GM23248 (cell line): ENCODE data around the gene THBS2. TPM values are rescaled to one million over a fixed set of nuclear protein-coding genes. Genes with fewer than 3 reads are reported as not detected.

Experiments used
- DNase-seq: peaks from one replicate; pipeline ENCODE4 v3.0.0-alpha.2; 2015
- H2AFZ ChIP-seq: fragments of 200-600 bp; sonication (generic); 2 replicates; pipeline ENCODE4 v1.6.1; 2016; ENCODE audit warnings: antibody characterized with exemption
- H3F3A ChIP-seq: fragments of 200-600 bp; sonication (generic); 2 replicates; pipeline ENCODE4 v1.6.1; 2016; ENCODE audit warnings: mild to moderate bottlenecking, antibody characterized with exemption, mixed run types; ENCODE audit not compliant: insufficient read depth
- H3K27ac ChIP-seq: fragments of 200-600 bp; sonication (generic); 2 replicates; pipeline ENCODE4 v1.5.1; 2016; ENCODE audit warnings: mild to moderate bottlenecking
- H3K27me3 ChIP-seq: fragments of 200-600 bp; sonication (generic); replicated peaks from 2 replicates; pipeline ENCODE4 v1.6.1; 2016; ENCODE audit warnings: mild to moderate bottlenecking; ENCODE audit not compliant: insufficient read depth
- H3K36me3 ChIP-seq: fragments of 200-600 bp; sonication (generic); 2 replicates; pipeline ENCODE4 v1.6.1; 2016; ENCODE audit warnings: low read depth, mild to moderate bottlenecking
- H3K4me1 ChIP-seq: fragments of 200-600 bp; sonication (generic); 2 replicates; pipeline ENCODE4 v1.6.1; 2016; ENCODE audit warnings: mild to moderate bottlenecking; ENCODE audit not compliant: insufficient read depth
- H3K4me2 ChIP-seq: fragments of 200-600 bp; sonication (generic); one replicate; pipeline ENCODE4 v1.6.1; 2016; ENCODE audit warnings: mild to moderate bottlenecking; ENCODE audit not compliant: unreplicated experiment
- H3K4me3 ChIP-seq: fragments of 200-600 bp; sonication (generic); 2 replicates; pipeline ENCODE4 v1.5.1; 2016; ENCODE audit warnings: mild to moderate bottlenecking
- H3K79me2 ChIP-seq: fragments of 200-600 bp; sonication (generic); 2 replicates; pipeline ENCODE4 v1.6.1; 2016; ENCODE audit warnings: mild to moderate bottlenecking; ENCODE audit not compliant: insufficient read depth
- H3K9ac ChIP-seq: fragments of 200-600 bp; sonication (generic); 2 replicates; pipeline ENCODE4 v1.6.1; 2016; ENCODE audit warnings: mild to moderate bottlenecking
- H3K9me2 ChIP-seq: fragments of 200-600 bp; sonication (generic); 2 replicates; pipeline ENCODE4 v1.6.1; 2016; ENCODE audit warnings: mixed run types, mild to moderate bottlenecking, moderate library complexity; ENCODE audit not compliant: insufficient read depth
- H3K9me3 ChIP-seq: fragments of 200-600 bp; sonication (generic); one replicate; pipeline ENCODE4 v1.6.1; 2017; ENCODE audit warnings: low read depth
- H4K20me1 ChIP-seq: fragments of 200-600 bp; sonication (generic); 2 replicates; pipeline ENCODE4 v1.6.0; 2016; ENCODE audit not compliant: insufficient read depth
- EZH2 ChIP-seq: fragments of 200-600 bp; sonication (generic); IDR thresholded peaks from 2 replicates; pipeline ENCODE4 v1.6.1; 2018; ENCODE audit warnings: antibody characterized with exemption, mild to moderate bottlenecking; ENCODE audit not compliant: insufficient read depth, poor library complexity, severe bottlenecking
- WGBS, 2 experiments: methylation state at CpG; one replicate each; pipeline ENCODE4 v1.1.6; 2015 to 2017; ENCODE audit warnings: low lambda C conversion rate in 2 of 2, low coverage in 1 of 2; ENCODE audit errors: missing lambda C conversion rate in 2 of 2; 5-methylcytosine and 5-hydroxymethylcytosine counted together
- in situ Hi-C: fragments of 300-500 bp; cut with MboI; formaldehyde crosslinking; loops from 2 replicates; pipeline ENCODE4 v1.15.0; 2020
- polyA plus RNA-seq: library from polyadenylated mRNA; unstranded; fragments of >200 nt; fragmentation: Nextera tagmentation; extraction: Ambion mirVana; gene quantifications from 2 replicates; pipeline ENCODE4 v1.2.1, GENCODE V29; 2016
- total RNA-seq: library from RNA; depleted of rRNA; stranded (reverse); fragments of >200 nt; shearing (Covaris generic); gene quantifications from 2 replicates; pipeline ENCODE4 v1.2.3, GENCODE V29; 2014

The THBS2 gene
- total and polyA plus RNA-seq, 2 experiments from 2014 or later, result 77.8 to 137 TPM

DNA sequence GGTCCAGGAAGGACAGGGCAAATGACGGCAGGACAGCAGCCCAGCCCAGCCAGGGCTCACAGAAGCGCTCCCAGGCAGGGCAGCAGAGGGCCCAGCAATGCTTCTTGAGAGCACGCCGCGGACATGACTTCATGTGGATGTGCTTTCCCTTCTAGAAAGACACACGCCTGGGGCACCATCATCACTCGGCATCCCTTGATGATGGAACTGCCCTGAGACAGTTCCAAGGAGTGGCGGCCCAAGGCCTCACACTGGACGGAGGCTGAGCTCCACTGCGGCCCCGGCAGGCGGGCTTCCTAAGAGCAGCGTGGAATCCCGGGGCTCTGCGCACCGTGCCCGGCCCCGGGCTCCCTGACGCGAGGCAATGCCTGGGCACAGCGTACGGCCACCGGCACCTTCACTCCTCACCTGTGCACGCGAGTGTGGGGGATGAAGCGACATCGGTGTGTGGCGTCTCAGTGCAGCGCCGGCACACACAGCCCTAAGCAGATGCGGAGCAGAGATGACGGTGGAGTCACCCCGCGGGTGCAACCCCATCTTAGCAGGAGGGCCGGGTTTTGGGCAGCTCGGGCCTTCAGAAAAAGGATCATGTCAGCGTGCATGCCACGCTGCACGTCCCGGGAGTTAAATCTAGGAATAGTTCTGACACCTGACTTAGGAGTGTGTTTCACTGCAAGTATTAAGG is 86.6 kb downstream of the THBS2 start:
- TF ChIP-seq EZH2, result no peak
- Histone ChIP-seq H2AFZ (no peak overlapping the region), H3K4me3 (no peak overlapping the region), H3K4me1 (peaks cover 15% of the 10 kb centered on the region), H3K36me3 (no peaks in the 10 kb centered on the region), H3K4me2 (no peak overlapping the region), H3K79me2 (no peaks in the 10 kb centered on the region), H3F3A (peaks cover 4% of the 10 kb centered on the region; the same call in 1 of the 2 replicates), H3K27me3 (no peaks in the 10 kb centered on the region), H3K27ac (no peak overlapping the region), H3K9ac (no peak overlapping the region), H3K9me2 (no peaks in the 10 kb centered on the region), H3K9me3 (no peaks in the 10 kb centered on the region), H4K20me1 (no peaks in the 10 kb centered on the region)
- WGBS, 2 experiments, result 97% methylated on average over 37 to 39 of the region's 40 CpGs
- no peak for DNase-seq
- in situ Hi-C loops, result no loop called here
